CD4-positive, CD25-positive, alpha-beta regulatory T cell (primary cell): ENCODE data around the gene OCA2. TPM values are rescaled to one million over a fixed set of nuclear protein-coding genes. Genes with fewer than 3 reads are reported as not detected.

Experiments
- ATAC-seq, 2 donors: fragments of 150-1000 bp; cut with Tn5 transposase; one replicate each; pipeline ENCODE4 v1.10.0; 2021; ENCODE audit warnings: low read depth in 2 of 2, moderate number of reproducible peaks in 2 of 2, moderate library complexity in 1 of 2
- DNase-seq, 3 donors: peaks; one replicate each; pipeline versions ENCODE4 v3.0.0 to v3.0.0-alpha.2; 2012 to 2022; ENCODE audit warnings: mixed read lengths in 1 of 3
- H3K27ac ChIP-seq: one replicate; pipeline ENCODE4 v1.7.0; 2013; ENCODE audit warnings: mild to moderate bottlenecking, low read length; ENCODE audit not compliant: insufficient read depth, poor library complexity, severe bottlenecking
- H3K27me3 ChIP-seq: one replicate; pipeline ENCODE4 v1.7.0; 2013; ENCODE audit warnings: low read length; ENCODE audit not compliant: control insufficient read depth, insufficient read depth
- H3K36me3 ChIP-seq: one replicate; pipeline ENCODE4 v1.7.0; 2013; ENCODE audit warnings: mild to moderate bottlenecking, low read length, moderate library complexity; ENCODE audit not compliant: control insufficient read depth, insufficient read depth
- H3K4me1 ChIP-seq: 2 replicates; pipeline ENCODE4 v1.7.0; 2013; ENCODE audit warnings: mild to moderate bottlenecking, low read length; ENCODE audit not compliant: insufficient read depth, control insufficient read depth, poor library complexity, severe bottlenecking
- H3K4me3 ChIP-seq: one replicate; pipeline ENCODE4 v1.7.0; 2013; ENCODE audit warnings: low read depth, mild to moderate bottlenecking, low read length, moderate library complexity
- H3K9me3 ChIP-seq, 2 experiments: 1 replicate in 1 of 2; 2 replicates in 1 of 2; pipeline ENCODE4 v1.7.0; 2013; ENCODE audit warnings: low read length in 2 of 2, mild to moderate bottlenecking in 1 of 2, moderate library complexity in 1 of 2; ENCODE audit not compliant: control insufficient read depth in 2 of 2
- H3K27ac Mint-ChIP-seq, 3 donors: one replicate each; pipeline ENCODE4 v1.8.0; 2020 to 2022; ENCODE audit warnings: mild to moderate bottlenecking in 3 of 3, mixed read lengths in 3 of 3, moderate library complexity in 2 of 3
- H3K27me3 Mint-ChIP-seq: one replicate; pipeline ENCODE4 v1.8.0; 2022; ENCODE audit warnings: mild to moderate bottlenecking, mixed read lengths
- H3K36me3 Mint-ChIP-seq: one replicate; pipeline ENCODE4 v1.8.0; 2020; ENCODE audit warnings: mixed read lengths
- H3K4me1 Mint-ChIP-seq, 4 donors: one replicate each; pipeline ENCODE4 v1.8.0; 2020 to 2022; ENCODE audit warnings: mixed read lengths in 4 of 4, mild to moderate bottlenecking in 1 of 4
- H3K4me3 Mint-ChIP-seq, 4 donors: one replicate each; pipeline ENCODE4 v1.8.0; 2020 to 2022; ENCODE audit warnings: mild to moderate bottlenecking in 4 of 4, mixed read lengths in 4 of 4, moderate library complexity in 3 of 4
- H3K9me3 Mint-ChIP-seq, 7 donors: one replicate each; pipeline ENCODE4 v1.8.0; 2020 to 2022; ENCODE audit warnings: mixed read lengths in 7 of 7, mild to moderate bottlenecking in 3 of 7, moderate library complexity in 2 of 7
- polyA plus RNA-seq, 4 donors: library from polyadenylated mRNA; unstranded; fragments of 300-500 nt; fragmentation: Illumina TruSeq; gene quantifications; one replicate each; pipeline ENCODE4 v1.2.3, GENCODE V29; 2021
- total RNA-seq: library from RNA; stranded (reverse); gene quantifications from one replicate; pipeline ENCODE4 v1.2.3, GENCODE V29; 2022

The OCA2 gene
- total and polyA plus RNA-seq, 5 donors from 2014 or later, result not detected

DNA sequence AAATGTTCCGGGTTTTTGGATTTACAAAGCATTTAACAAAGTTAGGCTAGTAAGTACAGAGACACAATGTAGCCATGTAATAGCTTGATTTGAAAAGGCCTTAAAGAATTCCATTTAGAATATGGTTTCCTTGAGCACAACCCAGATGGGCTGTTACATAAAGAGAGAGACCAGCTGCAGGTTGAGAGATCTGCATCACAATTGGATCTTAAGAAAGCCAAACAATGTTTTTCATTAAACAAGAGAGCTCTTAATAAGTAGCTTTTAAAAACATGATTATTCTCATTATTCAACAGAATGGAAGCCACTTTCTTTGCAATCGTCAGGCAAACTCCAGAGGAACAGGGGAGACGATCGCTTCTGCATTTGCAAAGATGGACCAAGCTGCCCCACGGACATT, 300.3 kb downstream of the OCA2 start:
- H3K36me3 ChIP-seq, result no peaks in the 10 kb centered on the region
- no peak for ATAC-seq
- H3K9me3 ChIP-seq, result no peaks in the 10 kb centered on the region
- H3K4me3 ChIP-seq, result no peak overlapping the region
- no peaks in the 10 kb centered on the region for H3K36me3 Mint-ChIP-seq
- H3K27ac ChIP-seq, result no peak overlapping the region
- peaks cover 0 to 14% (median 2%) of the 10 kb centered on the region in 7 donors for H3K9me3 Mint-ChIP-seq
- no peak overlapping the region for H3K4me3 Mint-ChIP-seq
- H3K4me1 ChIP-seq, result no peaks in the 10 kb centered on the region
- H3K27me3 Mint-ChIP-seq, result no peaks in the 10 kb centered on the region
- no peaks in the 10 kb centered on the region for H3K27me3 ChIP-seq
- H3K27ac Mint-ChIP-seq, result no peak overlapping the region
- no peaks in the 10 kb centered on the region for H3K4me1 Mint-ChIP-seq
- DNase-seq, result no peak

- Histone ChIP-seq H3K36me3 (no peaks in the 10 kb centered on the region), H3K27ac (no peak overlapping the region), H3K27me3 (no peaks in the 10 kb centered on the region), H3K4me3 (no peak overlapping the region), H3K4me1 (no peaks in the 10 kb centered on the region), H3K9me3 (no peaks in the 10 kb centered on the region)
- ATAC-seq (no peak), DNase-seq (no peak)
- no peak overlapping the region for H3K4me3 Mint-ChIP-seq
- H3K9me3 Mint-ChIP-seq, result peaks cover 0 to 13% (median 2%) of the 10 kb centered on the region in 7 donors
- H3K36me3 Mint-ChIP-seq, result no peaks in the 10 kb centered on the region
- H3K27me3 Mint-ChIP-seq, result no peaks in the 10 kb centered on the region
- H3K4me1 Mint-ChIP-seq, result no peaks in the 10 kb centered on the region
- H3K27ac Mint-ChIP-seq, result no peak overlapping the region
Measured at GRCh38 chr15:27797765-27798164, 301.4 kb downstream of the OCA2 start.

- no peaks in the 10 kb centered on the region for H3K4me1 Mint-ChIP-seq
- Histone ChIP-seq H3K36me3 (no peaks in the 10 kb centered on the region), H3K4me1 (no peaks in the 10 kb centered on the region), H3K4me3 (no peak overlapping the region), H3K27ac (no peak overlapping the region), H3K9me3 (peaks cover 0 to 2% of the 10 kb centered on the region in 2 experiments), H3K27me3 (no peaks in the 10 kb centered on the region)
- no peak for ATAC-seq
- no peaks in the 10 kb centered on the region for H3K36me3 Mint-ChIP-seq
- no peaks in the 10 kb centered on the region for H3K27me3 Mint-ChIP-seq
- no peak for DNase-seq
- no peak overlapping the region for H3K4me3 Mint-ChIP-seq
- H3K9me3 Mint-ChIP-seq, result peaks cover 0 to 15% (median 2%) of the 10 kb centered on the region in 7 donors
- no peak overlapping the region for H3K27ac Mint-ChIP-seq
Measured at GRCh38 chr15:27796405-27797320, 302.5 kb downstream of the OCA2 start.

DNA sequence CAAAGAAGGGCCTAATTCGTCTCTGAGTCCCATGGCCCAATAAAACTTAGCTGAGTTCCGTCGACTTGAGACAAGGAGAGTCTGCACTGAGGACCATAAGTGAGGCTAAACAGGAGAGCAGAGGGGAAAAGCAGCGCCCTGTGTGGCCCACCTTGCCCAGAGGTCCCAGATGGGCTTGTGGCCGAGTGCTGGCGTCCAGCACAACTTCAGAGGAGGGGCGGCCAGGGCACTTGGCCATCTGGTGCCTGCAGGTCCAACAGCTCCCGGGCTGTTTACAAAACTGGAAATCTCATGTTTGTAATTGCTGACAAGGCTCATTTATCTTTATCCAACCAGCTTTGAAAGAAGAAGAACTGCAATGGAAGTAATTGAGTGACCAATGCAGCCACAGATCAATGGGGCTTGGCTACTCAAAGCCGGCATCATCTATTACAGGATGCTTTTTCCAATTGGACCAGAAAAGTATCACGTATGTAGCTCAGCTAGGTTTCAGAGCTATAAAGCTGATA, 306.3 kb downstream of the OCA2 start:
- DNase-seq (no peak), ATAC-seq (no peak)
- Histone ChIP-seq H3K27ac (no peak overlapping the region), H3K4me1 (no peaks in the 10 kb centered on the region), H3K9me3 (peaks cover 0 to 2% of the 10 kb centered on the region in 2 experiments), H3K27me3 (no peaks in the 10 kb centered on the region), H3K36me3 (no peaks in the 10 kb centered on the region), H3K4me3 (no peak overlapping the region)
- no peaks in the 10 kb centered on the region for H3K36me3 Mint-ChIP-seq
- no peak overlapping the region for H3K27ac Mint-ChIP-seq
- no peaks in the 10 kb centered on the region for H3K27me3 Mint-ChIP-seq
- no peaks in the 10 kb centered on the region for H3K4me1 Mint-ChIP-seq
- H3K9me3 Mint-ChIP-seq, result peaks cover 0 to 7% (median 2%) of the 10 kb centered on the region in 7 donors
- no peak overlapping the region for H3K4me3 Mint-ChIP-seq

- DNase-seq, result no peak
- no peak overlapping the region for H3K4me3 ChIP-seq
- H3K9me3 ChIP-seq, result peaks cover 0 to 2% of the 10 kb centered on the region in 2 experiments
- Mint-ChIP-seq H3K36me3 (no peaks in the 10 kb centered on the region), H3K4me3 (no peak overlapping the region), H3K27me3 (no peaks in the 10 kb centered on the region), H3K4me1 (no peaks in the 10 kb centered on the region), H3K27ac (no peak overlapping the region), H3K9me3 (peaks cover 0 to 4% (median under 1%) of the 10 kb centered on the region in 7 donors)
- no peak for ATAC-seq
- H3K27ac ChIP-seq, result no peak overlapping the region
- no peaks in the 10 kb centered on the region for H3K36me3 ChIP-seq
- H3K27me3 ChIP-seq, result no peaks in the 10 kb centered on the region
- H3K4me1 ChIP-seq, result no peaks in the 10 kb centered on the region
Measured at GRCh38 chr15:27790270-27790669, 308.8 kb downstream of the OCA2 start.

DNA sequence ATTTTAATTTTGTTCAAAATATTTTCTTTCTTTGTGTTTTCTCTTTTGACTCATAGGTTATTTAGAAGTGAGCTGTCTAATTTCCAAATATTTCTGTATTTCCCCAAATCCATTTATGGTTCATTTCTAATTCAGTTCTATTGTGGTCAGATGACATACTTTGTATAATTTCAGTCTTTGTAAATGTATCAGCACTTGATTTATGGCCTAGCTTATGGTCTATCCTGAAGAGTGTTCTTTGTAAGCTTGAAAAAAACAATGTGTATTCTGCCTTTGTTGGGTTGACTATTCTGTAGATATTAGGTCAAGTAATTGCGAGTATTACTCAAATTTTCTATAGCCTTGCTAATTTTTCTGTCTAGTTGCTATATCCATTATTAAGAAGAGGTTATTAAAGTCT, 311.2 kb downstream of the OCA2 start:
- H3K27me3 Mint-ChIP-seq, result no peaks in the 10 kb centered on the region
- H3K27ac Mint-ChIP-seq, result no peak overlapping the region
- ATAC-seq, result no peak
- Histone ChIP-seq H3K4me1 (no peaks in the 10 kb centered on the region), H3K27ac (no peak overlapping the region), H3K27me3 (no peaks in the 10 kb centered on the region), H3K9me3 (peaks cover 0 to 2% of the 10 kb centered on the region in 2 experiments), H3K4me3 (no peak overlapping the region), H3K36me3 (no peaks in the 10 kb centered on the region)
- no peaks in the 10 kb centered on the region for H3K4me1 Mint-ChIP-seq
- H3K36me3 Mint-ChIP-seq, result no peaks in the 10 kb centered on the region
- peaks cover 0 to 4% (median 0%) of the 10 kb centered on the region in 7 donors for H3K9me3 Mint-ChIP-seq
- no peak overlapping the region for H3K4me3 Mint-ChIP-seq
- DNase-seq, result no peak

DNA sequence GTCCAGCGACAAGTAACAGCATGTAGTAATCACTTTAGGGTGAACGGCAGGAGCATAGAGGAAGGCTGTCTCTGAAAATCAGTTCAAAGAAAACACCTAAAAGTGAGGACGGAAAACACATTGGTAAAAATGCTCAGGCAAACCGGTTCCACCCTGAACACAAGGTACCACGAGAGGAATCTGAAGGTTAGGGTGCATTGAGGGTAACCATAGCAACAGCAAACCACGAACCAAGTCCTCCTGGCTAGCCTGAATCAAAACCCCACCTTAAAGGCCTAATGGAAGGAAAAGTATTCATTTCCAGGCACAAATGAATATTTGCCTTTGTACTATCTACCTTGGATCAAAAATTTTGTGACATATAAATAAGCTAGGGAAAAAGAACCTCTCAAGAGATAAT, 315.0 kb downstream of the OCA2 start:
- ATAC-seq, result no peak
- no peaks in the 10 kb centered on the region for H3K4me1 Mint-ChIP-seq
- Histone ChIP-seq H3K4me3 (no peak overlapping the region), H3K9me3 (no peaks in the 10 kb centered on the region), H3K27me3 (no peaks in the 10 kb centered on the region), H3K27ac (no peak overlapping the region), H3K4me1 (no peaks in the 10 kb centered on the region), H3K36me3 (no peaks in the 10 kb centered on the region)
- no peaks in the 10 kb centered on the region for H3K36me3 Mint-ChIP-seq
- DNase-seq, result no peak
- H3K9me3 Mint-ChIP-seq, result peaks cover 0 to 2% (median 0%) of the 10 kb centered on the region in 7 donors
- H3K4me3 Mint-ChIP-seq, result no peak overlapping the region
- no peaks in the 10 kb centered on the region for H3K27me3 Mint-ChIP-seq
- H3K27ac Mint-ChIP-seq, result no peak overlapping the region

DNA sequence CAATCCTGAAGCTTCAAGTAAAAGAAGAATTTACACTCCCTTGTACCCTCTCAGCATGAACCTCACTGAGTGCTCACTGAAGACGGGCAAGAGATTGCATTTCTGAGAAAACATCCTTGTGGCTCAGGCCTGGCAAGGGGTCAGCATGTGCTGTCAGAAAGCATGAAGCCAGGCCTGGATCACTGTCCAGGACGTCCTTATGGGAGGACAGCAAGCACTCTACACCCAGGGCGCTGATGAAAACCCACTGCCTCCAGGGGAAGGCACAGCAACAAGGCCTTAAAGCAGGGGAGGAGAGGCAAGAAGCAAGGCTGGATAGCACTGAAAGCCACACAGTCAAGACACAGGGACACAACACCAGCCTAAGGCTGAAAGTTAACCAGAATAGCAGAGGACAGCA, 315.4 kb downstream of the OCA2 start:
- no peak overlapping the region for H3K27ac ChIP-seq
- no peaks in the 10 kb centered on the region for H3K27me3 ChIP-seq
- H3K36me3 Mint-ChIP-seq, result no peaks in the 10 kb centered on the region
- peaks cover 0 to 2% (median 0%) of the 10 kb centered on the region in 7 donors for H3K9me3 Mint-ChIP-seq
- H3K4me1 ChIP-seq, result no peaks in the 10 kb centered on the region
- H3K4me1 Mint-ChIP-seq, result no peaks in the 10 kb centered on the region
- no peak for DNase-seq
- ATAC-seq, result no peak
- no peak overlapping the region for H3K27ac Mint-ChIP-seq
- no peaks in the 10 kb centered on the region for H3K27me3 Mint-ChIP-seq
- H3K36me3 ChIP-seq, result no peaks in the 10 kb centered on the region
- no peaks in the 10 kb centered on the region for H3K9me3 ChIP-seq
- no peak overlapping the region for H3K4me3 Mint-ChIP-seq
- H3K4me3 ChIP-seq, result no peak overlapping the region
